ENCODE results near the gene LEUTX. TPM values are rescaled to one million over a fixed set of nuclear protein-coding genes. Genes with fewer than 3 reads are reported as not detected.
"Not testable (repeated sequence)": the region's sequence is repeated elsewhere in the genome, so short reads cannot be mapped to it uniquely, and the experiment has no call there.

LEUTX gene
- total RNA-seq, 1 experiment from 2014 or later, result not detected

DNA sequence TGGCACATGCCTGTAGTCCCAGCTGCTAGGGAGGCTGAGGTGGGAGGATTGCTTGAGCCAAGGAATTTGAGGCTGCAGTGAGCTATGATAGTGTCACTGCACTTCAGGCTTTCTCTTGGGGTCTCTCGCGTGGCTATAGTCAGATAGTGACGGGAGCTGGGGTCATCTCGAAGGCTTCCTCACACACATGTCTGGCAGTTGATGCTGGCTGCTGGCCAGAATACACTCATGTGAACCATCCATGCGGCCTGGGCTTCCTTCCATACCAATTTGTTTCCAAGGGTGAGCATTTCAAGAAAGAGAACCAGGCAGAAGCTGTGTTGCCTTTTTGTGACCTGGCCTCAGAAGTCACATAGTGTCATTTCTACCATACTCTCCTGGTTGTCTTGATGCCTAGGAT lies 26.4 kb downstream of the LEUTX start:
- ChIA-PET CTCF (interaction anchor here (0.5 to 12.0 kb wide), 13 partner anchors 12 to 827 kb away, joined by 3 to 248 read pairs (median 4); no protein-coding TSS in a partner anchor), POLR2A (interaction anchor here (0.6 to 2.5 kb wide), 5 partner anchors 10 to 735 kb away, joined by 3 to 10 read pairs (median 3); no protein-coding TSS in a partner anchor)
- H3K9me3 ChIP-seq (ENCODE audit: control insufficient read depth, insufficient read depth, low read depth, low read length), result peaks cover 19% of the 10 kb centered on the region
- TF ChIP-seq, protein P1, sequence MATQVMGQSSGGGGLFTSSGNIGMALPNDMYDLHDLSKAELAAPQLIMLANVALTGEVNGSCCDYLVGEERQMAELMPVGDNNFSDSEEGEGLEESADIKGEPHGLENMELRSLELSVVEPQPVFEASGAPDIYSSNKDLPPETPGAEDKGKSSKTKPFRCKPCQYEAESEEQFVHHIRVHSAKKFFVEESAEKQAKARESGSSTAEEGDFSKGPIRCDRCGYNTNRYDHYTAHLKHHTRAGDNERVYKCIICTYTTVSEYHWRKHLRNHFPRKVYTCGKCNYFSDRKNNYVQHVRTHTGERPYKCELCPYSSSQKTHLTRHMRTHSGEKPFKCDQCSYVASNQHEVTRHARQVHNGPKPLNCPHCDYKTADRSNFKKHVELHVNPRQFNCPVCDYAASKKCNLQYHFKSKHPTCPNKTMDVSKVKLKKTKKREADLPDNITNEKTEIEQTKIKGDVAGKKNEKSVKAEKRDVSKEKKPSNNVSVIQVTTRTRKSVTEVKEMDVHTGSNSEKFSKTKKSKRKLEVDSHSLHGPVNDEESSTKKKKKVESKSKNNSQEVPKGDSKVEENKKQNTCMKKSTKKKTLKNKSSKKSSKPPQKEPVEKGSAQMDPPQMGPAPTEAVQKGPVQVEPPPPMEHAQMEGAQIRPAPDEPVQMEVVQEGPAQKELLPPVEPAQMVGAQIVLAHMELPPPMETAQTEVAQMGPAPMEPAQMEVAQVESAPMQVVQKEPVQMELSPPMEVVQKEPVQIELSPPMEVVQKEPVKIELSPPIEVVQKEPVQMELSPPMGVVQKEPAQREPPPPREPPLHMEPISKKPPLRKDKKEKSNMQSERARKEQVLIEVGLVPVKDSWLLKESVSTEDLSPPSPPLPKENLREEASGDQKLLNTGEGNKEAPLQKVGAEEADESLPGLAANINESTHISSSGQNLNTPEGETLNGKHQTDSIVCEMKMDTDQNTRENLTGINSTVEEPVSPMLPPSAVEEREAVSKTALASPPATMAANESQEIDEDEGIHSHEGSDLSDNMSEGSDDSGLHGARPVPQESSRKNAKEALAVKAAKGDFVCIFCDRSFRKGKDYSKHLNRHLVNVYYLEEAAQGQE (IDR thresholded peaks at IDR 0.05; ENCODE audit: insufficient read depth in 1 of 2, low read depth in 2 of 2, low read length in 1 of 2), result no peak
- TF ChIP-seq TCF7L2 (IDR thresholded peaks at IDR 0.05; ENCODE audit: low read depth, low read length), result no peak
- TF ChIP-seq POLR2AphosphoS5 (IDR thresholded peaks at IDR 0.05; ENCODE audit: low read depth, low read length), result no peak
- TF ChIP-seq, protein P2, sequence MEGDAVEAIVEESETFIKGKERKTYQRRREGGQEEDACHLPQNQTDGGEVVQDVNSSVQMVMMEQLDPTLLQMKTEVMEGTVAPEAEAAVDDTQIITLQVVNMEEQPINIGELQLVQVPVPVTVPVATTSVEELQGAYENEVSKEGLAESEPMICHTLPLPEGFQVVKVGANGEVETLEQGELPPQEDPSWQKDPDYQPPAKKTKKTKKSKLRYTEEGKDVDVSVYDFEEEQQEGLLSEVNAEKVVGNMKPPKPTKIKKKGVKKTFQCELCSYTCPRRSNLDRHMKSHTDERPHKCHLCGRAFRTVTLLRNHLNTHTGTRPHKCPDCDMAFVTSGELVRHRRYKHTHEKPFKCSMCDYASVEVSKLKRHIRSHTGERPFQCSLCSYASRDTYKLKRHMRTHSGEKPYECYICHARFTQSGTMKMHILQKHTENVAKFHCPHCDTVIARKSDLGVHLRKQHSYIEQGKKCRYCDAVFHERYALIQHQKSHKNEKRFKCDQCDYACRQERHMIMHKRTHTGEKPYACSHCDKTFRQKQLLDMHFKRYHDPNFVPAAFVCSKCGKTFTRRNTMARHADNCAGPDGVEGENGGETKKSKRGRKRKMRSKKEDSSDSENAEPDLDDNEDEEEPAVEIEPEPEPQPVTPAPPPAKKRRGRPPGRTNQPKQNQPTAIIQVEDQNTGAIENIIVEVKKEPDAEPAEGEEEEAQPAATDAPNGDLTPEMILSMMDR (IDR thresholded peaks at IDR 0.05), result no peak
- TF ChIP-seq SIN3A (IDR thresholded peaks at IDR 0.05; ENCODE audit: borderline replicate concordance, insufficient read depth, low read depth, low read length), result no peak
- DNase-seq (ENCODE audit: low read depth, low spot score), result no peak
- no TSS peak for BruUV-seq (replicated peaks)
- peaks cover 29% of the 10 kb centered on the region for H3K27me3 ChIP-seq (ENCODE audit: control insufficient read depth, insufficient read depth, low read length)
- no peak overlapping the region for H3K4me3 ChIP-seq (ENCODE audit: low read depth in 2 of 2, low read length in 2 of 2)
- ATAC-seq, result no peak
- no peak overlapping the region for H3K27ac ChIP-seq (ENCODE audit: low read length)
- H3K4me1 ChIP-seq (ENCODE audit: control insufficient read depth, insufficient read depth, low read length), result peaks cover 6% of the 10 kb centered on the region; the same call in 1 of the 2 replicates
- intact Hi-C loops (cut with micrococcal nuclease; ENCODE audit: unreplicated experiment), result loop anchor here (2.0 kb wide), 1 partner anchor 744 kb away; no protein-coding TSS in a partner anchor
- H3K36me3 ChIP-seq (ENCODE audit: control insufficient read depth, insufficient read depth, low read length), result no peaks in the 10 kb centered on the region
- in situ Hi-C loops (cut with HindIII; ENCODE audit: low pct_unique_long_range_greater_than_20kb, low sequenced_read_pairs), result no loop called here

DNA sequence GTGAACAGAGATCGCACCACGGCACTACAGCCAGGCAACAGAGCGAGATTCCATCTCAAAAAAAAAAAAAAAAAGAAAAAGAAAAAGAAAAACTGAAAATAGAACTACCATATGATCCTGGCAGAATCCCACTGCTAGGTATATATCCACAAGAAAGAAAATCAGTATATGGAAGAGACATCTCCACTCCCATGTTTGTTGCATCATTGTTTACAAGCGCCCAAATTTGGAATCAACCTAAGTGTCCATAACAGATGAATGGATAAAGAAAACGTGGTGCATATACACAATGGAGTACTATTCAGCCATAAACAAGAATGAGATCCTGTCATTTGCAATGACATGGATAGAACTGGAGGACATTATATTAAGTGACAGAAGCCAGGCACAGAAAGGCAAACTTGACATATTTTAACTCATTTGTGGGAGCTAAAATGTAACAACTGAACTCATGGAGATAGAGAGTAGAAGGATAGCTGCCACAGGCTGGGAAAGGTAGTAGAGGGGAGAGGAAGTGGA lies 29.3 kb downstream of the LEUTX start:
- no peak overlapping the region for H3K4me3 ChIP-seq (ENCODE audit: low read depth in 2 of 2, low read length in 2 of 2)
- peaks cover 19% of the 10 kb centered on the region for H3K9me3 ChIP-seq (ENCODE audit: control insufficient read depth, insufficient read depth, low read depth, low read length)
- H3K4me1 ChIP-seq (ENCODE audit: control insufficient read depth, insufficient read depth, low read length), result peaks cover 3% of the 10 kb centered on the region; the same call in 1 of the 2 replicates
- no peak for ATAC-seq
- CTCF ChIA-PET, result interaction anchor here (0.6 to 12.0 kb wide), 9 partner anchors 15 to 762 kb away, joined by 3 to 248 read pairs (median 5); partner anchors contain the start of genes DYRK1B and FBL
- no peak for DNase-seq (ENCODE audit: low read depth, low spot score)
- in situ Hi-C loops (cut with HindIII; ENCODE audit: low pct_unique_long_range_greater_than_20kb, low sequenced_read_pairs), result no loop called here
- no peak overlapping the region for H3K27ac ChIP-seq (ENCODE audit: low read length)
- H3K27me3 ChIP-seq (ENCODE audit: control insufficient read depth, insufficient read depth, low read length), result peaks cover 12% of the 10 kb centered on the region
- no TSS peak for BruUV-seq (replicated peaks)
- POLR2A ChIA-PET, result interaction anchor here (0.5 to 1.9 kb wide), 7 partner anchors 13 to 372 kb away, joined by 3 to 11 read pairs (median 5); partner anchors contain the start of genes DYRK1B and RPS16
- H3K36me3 ChIP-seq (ENCODE audit: control insufficient read depth, insufficient read depth, low read length), result no peaks in the 10 kb centered on the region
- intact Hi-C loops (cut with micrococcal nuclease; ENCODE audit: unreplicated experiment), result no loop called here
- TF ChIP-seq, protein P1 (IDR thresholded peaks at IDR 0.05; ENCODE audit: insufficient read depth in 1 of 2, low read depth in 2 of 2, low read length in 1 of 2), result no peak
- no peak for TF ChIP-seq TCF7L2 (IDR thresholded peaks at IDR 0.05; ENCODE audit: low read depth, low read length)

DNA sequence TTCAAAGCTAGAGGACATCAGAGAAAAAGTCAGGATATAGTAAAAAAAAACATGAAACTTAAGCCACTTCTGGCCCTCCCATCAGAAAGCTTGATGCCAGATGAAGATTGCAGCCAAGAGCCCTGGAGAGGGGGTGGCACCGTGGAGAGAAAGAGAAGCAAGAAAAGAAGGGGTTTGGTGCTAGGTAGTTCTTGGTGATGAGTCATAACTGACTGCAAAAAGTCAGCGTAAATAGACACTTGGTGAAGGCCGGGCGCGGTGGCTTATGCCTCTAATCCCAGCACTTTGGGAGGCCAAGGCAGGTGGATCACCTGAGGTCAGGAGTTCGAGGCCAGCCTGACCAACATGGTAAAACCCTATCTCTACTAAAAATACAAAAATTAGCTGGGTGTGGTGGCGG lies 30.0 kb downstream of the LEUTX start:
- H3K4me1 ChIP-seq (ENCODE audit: control insufficient read depth, insufficient read depth, low read length); in situ Hi-C loops (cut with HindIII; ENCODE audit: low pct_unique_long_range_greater_than_20kb, low sequenced_read_pairs); H3K27me3 ChIP-seq (ENCODE audit: control insufficient read depth, insufficient read depth, low read length); BruUV-seq (replicated peaks); H3K4me3 ChIP-seq (ENCODE audit: low read depth in 2 of 2, low read length in 2 of 2); H3K27ac ChIP-seq (ENCODE audit: low read length); H3K36me3 ChIP-seq (ENCODE audit: control insufficient read depth, insufficient read depth, low read length); DNase-seq (ENCODE audit: low read depth, low spot score); intact Hi-C loops (cut with micrococcal nuclease; ENCODE audit: unreplicated experiment); ATAC-seq: not testable (repeated sequence)
- H3K9me3 ChIP-seq (ENCODE audit: control insufficient read depth, insufficient read depth, low read depth, low read length), result peaks cover 19% of the 10 kb centered on the region
- ChIA-PET POLR2A (interaction anchor here (0.6 to 1.0 kb wide), 7 partner anchors 8 to 373 kb away, joined by 3 to 9 read pairs (median 5); partner anchors contain the start of genes DYRK1B and RPS16), CTCF (interaction anchor here (0.6 to 12.0 kb wide), 8 partner anchors 16 to 368 kb away, joined by 3 to 248 read pairs (median 3); partner anchors contain the start of genes FBL and PSMC4)

Data from Panc1 (cell line).